Cardiac fibroblast (primary cell): ENCODE data around the gene KRT3.

Source experiments
- DNase-seq, 2 donors: peaks; one replicate each; pipeline versions ENCODE4 v3.0.0 to v3.0.0-alpha.2; 2010; ENCODE audit warnings: low read depth in 2 of 2
- H3K4me3 ChIP-seq, 2 donors: replicated peaks in 1 of 2; 1 replicate in 1 of 2; 2 replicates in 1 of 2; pipeline ENCODE4 v1.5.1; 2011; ENCODE audit warnings: low read depth in 2 of 2, low read length in 2 of 2, mild to moderate bottlenecking in 2 of 2, moderate library complexity in 1 of 2
- CTCF ChIP-seq: IDR thresholded peaks from one replicate; pipeline ENCODE4 v1.5.1; 2011; ENCODE audit warnings: low read depth, mild to moderate bottlenecking, low read length, inconsistent platforms

KRT3 gene

GRCh38 chr12:52759695-52760094, 36.2 kb downstream of the KRT3 start:
- H3K4me3 ChIP-seq: no peak overlapping the region
- TF ChIP-seq CTCF: no peak

DNA sequence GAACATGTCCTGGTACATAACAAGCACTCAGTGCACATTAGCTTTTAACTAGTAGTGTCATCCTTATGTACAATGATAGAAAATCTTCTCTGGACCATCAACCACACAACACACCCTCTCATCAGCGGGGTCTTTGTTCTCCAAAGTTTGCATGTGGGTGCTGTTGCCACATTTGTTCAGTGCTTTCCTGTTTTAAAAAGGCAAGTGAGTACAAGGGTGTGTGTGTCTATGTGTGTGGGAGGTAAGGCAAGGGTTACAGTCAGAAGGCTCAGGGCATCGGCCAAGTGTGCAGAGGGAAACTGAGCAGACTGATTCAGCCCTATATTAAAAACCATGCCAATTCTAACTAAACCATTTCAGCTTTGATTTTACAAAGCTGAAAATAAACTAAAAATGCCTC, 36.7 kb downstream of the KRT3 start:
- DNase-seq: no peak
- no peak for TF ChIP-seq CTCF
- no peak overlapping the region for H3K4me3 ChIP-seq

More at GRCh38 chr12:52759695-52760094, 36.2 kb downstream of the KRT3 start:
- DNase-seq: no peak

- H3K4me3 ChIP-seq: no peak overlapping the region
Measured at GRCh38 chr12:52757449-52758176, 38.3 kb downstream of the KRT3 start.

DNA sequence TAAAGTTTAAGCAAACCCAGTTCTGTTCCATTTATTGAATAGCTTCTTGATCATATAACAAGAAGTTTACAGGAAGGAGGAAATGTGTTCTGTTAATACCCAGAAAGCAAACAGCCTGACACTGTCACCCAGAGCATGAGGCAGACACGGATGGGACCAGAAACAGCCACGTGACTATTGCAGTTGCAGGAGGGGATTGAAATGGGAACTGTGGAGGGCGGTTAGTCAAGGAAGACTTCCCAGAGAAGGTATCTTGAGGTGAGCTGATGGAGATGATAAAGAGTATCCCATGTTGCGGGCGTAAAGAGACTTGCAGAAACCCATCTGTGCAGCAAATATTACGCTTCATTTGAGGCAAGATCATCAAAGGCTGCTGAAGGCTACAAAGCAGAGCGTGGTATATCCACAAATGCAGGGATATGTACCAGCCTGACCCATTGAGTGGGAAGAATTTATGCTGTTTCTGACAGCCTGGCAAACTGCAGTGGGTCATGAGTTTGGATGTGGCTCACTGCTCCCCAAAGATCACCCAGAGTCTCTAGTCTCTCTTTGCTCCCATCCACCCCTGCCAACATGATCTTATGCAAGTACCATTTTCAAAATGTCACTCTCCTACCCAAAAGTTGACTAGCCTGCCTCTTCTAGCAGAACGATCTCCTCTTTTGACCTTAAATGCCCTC, 39.5 kb downstream of the KRT3 start:
- DNase-seq: no peak
- H3K4me3 ChIP-seq: no peak overlapping the region
- TF ChIP-seq CTCF: no peak

More at GRCh38 chr12:52757449-52758176, 38.3 kb downstream of the KRT3 start:
- TF ChIP-seq CTCF: no peak
- DNase-seq: no peak

GRCh38 chr12:52755533-52755932, 40.4 kb downstream of the KRT3 start:
- no peak overlapping the region for H3K4me3 ChIP-seq
- no peak for TF ChIP-seq CTCF
- DNase-seq: no peak

DNA sequence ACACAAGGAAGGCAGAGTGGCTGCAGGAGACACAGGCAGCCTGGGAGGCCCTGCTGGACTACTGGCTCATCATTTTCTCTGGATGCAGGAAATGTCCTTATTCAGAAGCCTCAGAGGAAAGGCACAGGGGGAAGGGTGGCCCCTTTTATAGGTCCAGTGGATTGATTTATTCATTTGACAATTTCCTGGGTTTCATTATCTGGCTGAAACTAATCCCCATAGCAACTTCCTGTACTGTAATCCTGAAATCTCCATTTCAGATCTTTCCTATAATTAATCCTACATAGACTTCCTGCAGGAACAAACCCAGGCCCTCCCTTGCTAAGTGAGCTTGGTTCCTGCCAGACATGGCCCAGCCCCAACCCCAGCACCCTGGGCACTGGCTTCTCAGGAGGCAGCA, 41.8 kb downstream of the KRT3 start:
- DNase-seq: no peak
- H3K4me3 ChIP-seq: no peak overlapping the region
- no peak for TF ChIP-seq CTCF
